GM19328 (cell line): ENCODE measurements around the gene RNF217.
"Not testable (repeated sequence)": the region's sequence is repeated elsewhere in the genome, so short reads cannot be mapped to it uniquely, and the experiment has no call there.

Source experiments
- ATAC-seq: cut with Tn5 transposase; IDR thresholded peaks from one replicate; pipeline ENCODE4 v1.9.1; 2021; ENCODE audit warnings: mild to moderate bottlenecking, moderate library complexity; ENCODE audit not compliant: unreplicated experiment

RNF217 gene

GRCh38 chr6:124961777-124962638, at the start of gene RNF217:
Gene RNF217, plus strand, starts transcription at chr6:124962437. Its CDS starts 108 bp downstream, at chr6:124962545.
- ATAC-seq: no peak

GRCh38 chr6:124913056-124913455, 49.2 kb upstream of the RNF217 start:
- no peak for ATAC-seq

GRCh38 chr6:124917769-124918168, 44.5 kb upstream of the RNF217 start:
- no peak for ATAC-seq

GRCh38 chr6:124919703-124920102, 42.5 kb upstream of the RNF217 start:
- not testable (repeated sequence) for ATAC-seq

- ATAC-seq: no peak
These were observed 37.9 kb upstream of the RNF217 start for GRCh38 chr6:124924333-124924759.

GRCh38 chr6:124926435-124926834, 35.8 kb upstream of the RNF217 start:
- no peak for ATAC-seq

GRCh38 chr6:124927806-124928205, 34.4 kb upstream of the RNF217 start:
- no peak for ATAC-seq

- ATAC-seq: no peak
These were observed 33.4 kb upstream of the RNF217 start for GRCh38 chr6:124928851-124929250.

GRCh38 chr6:124937645-124938044, 24.6 kb upstream of the RNF217 start:
- ATAC-seq: no peak

GRCh38 chr6:124941259-124941658, 21.0 kb upstream of the RNF217 start:
- ATAC-seq: no peak

- no peak for ATAC-seq
These were observed 18.6 kb upstream of the RNF217 start for GRCh38 chr6:124943658-124944057.

GRCh38 chr6:124947971-124948451, 14.2 kb upstream of the RNF217 start:
- no peak for ATAC-seq

GRCh38 chr6:124949706-124950105, 12.5 kb upstream of the RNF217 start:
- no peak for ATAC-seq

- ATAC-seq: no peak
These were observed 8.4 kb upstream of the RNF217 start for GRCh38 chr6:124953808-124954207.

GRCh38 chr6:124955108-124955856, 7.0 kb upstream of the RNF217 start:
- no peak for ATAC-seq

GRCh38 chr6:124956018-124956417, 6.2 kb upstream of the RNF217 start:
- no peak for ATAC-seq

- no peak for ATAC-seq
These were observed 4.1 kb upstream of the RNF217 start for GRCh38 chr6:124958149-124958548.

- no peak for ATAC-seq
These were observed 3.4 kb upstream of the RNF217 start for GRCh38 chr6:124958759-124959354.

GRCh38 chr6:124960757-124961463, 1.3 kb upstream of the RNF217 start:
- no peak for ATAC-seq

- ATAC-seq: no peak
These were observed 817 bp upstream of the RNF217 start for GRCh38 chr6:124961464-124961776.
